Frontal cortex (tissue), 4 donors: ENCODE measurements around the gene PCAT6. TPM values are rescaled to one million over a fixed set of nuclear protein-coding genes. Genes with fewer than 3 reads are reported as not detected.
"Not testable (repeated sequence)": the region's sequence is repeated elsewhere in the genome, so short reads cannot be mapped to it uniquely, and the experiment has no call there.

ENCODE experiments used
- DNase-seq, 2 donors: peaks; one replicate each; pipeline ENCODE4 v3.0.0; 2012; ENCODE audit warnings: low spot score in 2 of 2
- FAIRE-seq: peaks from 2 replicates; lab custom pipeline; 2012; peaks lifted over from hg19 to GRCh38; lab: Jason Lieb, UNC
- total RNA-seq: library from RNA; depleted of rRNA; stranded (reverse); fragments of >200 nt; gene quantifications from one replicate; pipeline ENCODE4 v1.2.3, GENCODE V29; 2014
- donor health status: control.
- donor health status: control.
- donor health status: control.

Gene PCAT6
- total RNA-seq, 1 donor from 2014 or later = not detected

DNA sequence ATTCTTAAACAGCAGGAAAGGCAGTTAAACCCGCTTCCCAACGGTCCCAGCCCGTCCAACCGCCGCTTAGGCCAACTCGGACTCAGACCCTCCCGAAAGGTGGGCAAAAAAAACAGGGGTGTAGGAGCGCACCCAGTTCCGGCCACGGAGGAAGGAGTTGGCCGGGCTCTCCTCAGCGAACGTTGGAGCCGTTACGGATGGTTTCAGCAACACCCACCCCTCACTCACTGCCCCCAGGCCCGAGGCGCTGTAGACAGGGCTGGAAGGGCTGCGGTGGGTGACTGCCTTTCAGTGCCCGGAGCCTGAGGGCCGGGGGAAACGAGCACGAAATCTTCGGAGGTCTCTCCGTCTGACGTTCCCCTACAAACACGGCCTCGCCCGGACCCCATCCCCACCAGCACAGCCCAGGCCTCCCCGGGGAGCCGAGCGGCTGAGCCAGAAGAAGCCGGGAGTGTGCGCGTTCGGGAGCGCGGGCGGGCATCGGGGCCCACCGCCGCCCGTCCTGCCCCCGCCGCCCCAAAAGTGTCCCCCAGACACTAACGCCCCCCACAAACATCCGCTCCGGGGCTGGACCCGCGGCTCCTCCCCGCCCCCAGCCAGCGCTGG lies 3.8 kb upstream of the PCAT6 start:
- DNase-seq (peak; percentile 42 to 50), FAIRE-seq (no peak)

DNA sequence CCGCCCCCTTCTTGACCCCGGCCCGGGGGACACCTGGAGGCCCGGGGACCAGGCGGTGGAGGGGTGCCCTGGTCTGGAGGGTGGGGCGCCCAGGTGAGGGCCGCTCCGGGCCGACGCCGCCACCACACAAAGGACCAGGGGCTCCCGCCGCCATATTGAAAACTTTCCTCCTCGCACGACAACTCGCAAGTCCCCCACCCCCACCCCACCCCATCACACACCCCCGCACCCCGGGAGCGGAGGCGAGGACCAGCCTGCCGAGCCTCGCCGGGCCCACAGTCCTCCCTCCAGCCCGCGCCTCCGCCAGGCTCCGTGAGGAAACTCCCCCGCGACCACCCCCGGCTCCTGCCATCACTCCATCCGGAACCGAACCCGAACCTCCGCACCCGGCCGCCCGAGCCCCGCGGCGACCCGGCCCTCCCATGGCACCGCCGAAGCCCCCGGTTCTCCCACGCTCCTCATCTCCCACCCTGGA lies 3.3 kb upstream of the PCAT6 start:
- peak; percentile 65 to 67 for DNase-seq
- no peak for FAIRE-seq

GRCh38 chr1:202807926-202808757 lies 2.6 kb upstream of the PCAT6 start, which contains the start of gene KDM5B:
TSS of gene KDM5B (minus strand) at chr1:202808421. CDS start at chr1:202808305, 116 bp downstream.
- no peak for FAIRE-seq
- peak; percentile 72 to 80 for DNase-seq

DNA sequence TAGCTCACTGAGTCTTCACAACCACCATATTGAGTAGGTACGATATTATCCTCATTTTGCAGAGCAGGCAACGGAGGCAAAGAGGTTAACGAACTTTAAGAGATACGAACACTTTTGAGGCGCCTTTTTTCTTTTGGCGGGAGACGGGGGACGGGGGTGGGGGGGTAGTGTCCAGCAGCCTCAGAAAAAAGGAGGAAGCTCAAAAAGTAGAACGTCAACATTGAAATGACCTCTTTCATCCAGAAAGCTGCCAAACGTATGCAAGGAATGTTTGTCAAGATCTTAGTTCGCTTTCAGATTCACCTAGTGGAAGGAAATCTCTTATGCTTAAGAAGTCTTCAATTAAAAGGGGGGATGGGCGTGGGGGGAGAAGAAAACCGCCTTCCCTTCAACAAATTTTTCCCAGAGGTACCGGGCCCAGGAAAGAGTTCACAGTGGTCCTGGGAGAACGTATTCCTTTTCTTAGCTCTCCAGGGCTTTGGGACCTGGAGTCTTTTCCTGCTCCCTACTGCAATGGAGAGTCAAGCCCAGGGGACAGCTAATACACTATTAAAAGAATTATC lies 1.1 kb upstream of the PCAT6 start:
- DNase-seq (no peak), FAIRE-seq (no peak)

DNA sequence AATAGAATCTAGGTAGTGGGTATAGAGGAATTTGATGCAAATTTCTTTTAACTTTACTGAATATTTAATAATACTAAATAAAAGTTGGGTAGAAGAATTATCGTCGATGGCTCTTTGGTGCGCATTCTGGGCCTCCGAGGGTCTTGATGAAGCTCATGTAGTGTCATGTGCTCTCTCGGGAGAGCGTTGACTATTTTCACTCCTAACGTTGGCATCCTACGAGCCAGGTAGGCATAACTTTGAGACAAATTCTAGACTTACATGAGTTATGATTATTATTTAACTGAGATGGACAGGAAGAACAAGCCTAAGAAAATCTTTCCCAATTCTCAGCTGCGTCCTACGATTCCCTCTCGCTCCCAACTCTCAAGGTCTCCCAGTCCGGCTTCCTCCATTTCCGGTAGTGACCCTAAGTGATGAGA lies 550 bp upstream of the PCAT6 start:
- DNase-seq (no peak), FAIRE-seq (no peak)

GRCh38 chr1:202811296-202812175 lies 782 bp downstream of the PCAT6 start:
- DNase-seq (no peak), FAIRE-seq (no peak)

DNA sequence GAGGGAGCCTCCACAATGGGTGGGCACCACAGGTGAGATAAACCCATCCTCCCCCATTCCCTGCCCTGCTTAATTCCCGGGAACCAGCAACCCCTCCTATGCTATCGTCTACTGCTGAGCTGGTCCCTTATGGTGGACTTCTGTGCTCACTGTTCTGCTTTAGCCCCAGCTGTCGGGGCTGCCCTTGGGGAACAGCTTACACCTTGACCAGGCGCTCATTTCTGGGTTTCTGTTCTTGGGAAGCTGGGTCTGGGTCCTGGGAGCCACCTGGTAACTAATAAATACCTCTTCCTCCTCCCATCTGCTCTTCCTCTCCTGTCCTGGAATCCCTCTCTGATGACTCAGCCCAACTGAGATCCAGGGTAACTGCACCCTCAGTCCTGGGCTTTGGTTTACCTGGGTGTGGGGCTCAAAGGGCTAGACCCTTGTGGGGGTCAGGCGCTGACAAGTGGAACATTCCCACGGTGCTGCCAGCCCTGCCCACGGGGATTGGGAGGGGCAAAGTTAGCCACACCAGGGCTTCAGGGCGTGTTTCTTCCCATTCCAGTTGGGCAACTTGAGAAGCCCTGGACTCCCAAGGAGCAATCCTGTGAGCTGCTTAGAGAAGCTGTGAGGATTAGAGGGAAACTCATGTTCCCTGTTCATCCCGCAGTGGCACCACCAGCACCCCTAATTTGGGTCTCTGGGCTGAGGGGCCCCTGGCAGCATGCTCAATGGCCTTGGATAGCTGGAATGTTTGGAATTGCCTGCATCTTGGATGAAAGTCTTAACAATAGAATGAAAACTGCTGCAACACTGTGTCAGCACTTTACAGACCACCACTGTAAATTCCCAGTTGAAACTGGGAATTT lies 1.6 kb downstream of the PCAT6 start:
- FAIRE-seq (no peak), DNase-seq (no peak)

DNA sequence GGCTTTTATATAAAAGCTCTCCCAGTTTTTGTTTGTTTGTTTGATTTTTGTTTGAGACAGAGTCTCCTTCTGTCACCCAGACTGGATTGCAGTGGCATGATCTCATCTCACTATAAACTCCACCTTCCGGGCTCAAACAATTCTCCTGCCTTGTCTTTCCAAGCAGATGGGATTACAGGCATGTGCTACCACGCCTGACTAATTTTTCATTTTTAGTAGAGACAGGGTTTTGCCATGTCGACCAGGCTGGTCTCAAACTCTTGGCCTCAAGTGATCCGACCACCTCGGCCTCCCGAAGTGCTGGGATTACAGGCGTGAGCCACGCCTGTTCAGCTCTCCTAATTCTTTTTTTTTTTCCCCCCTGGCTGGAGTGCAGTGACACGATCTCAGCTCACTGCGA lies 4.4 kb downstream of the PCAT6 start:
- DNase-seq = no peak
- FAIRE-seq = no peak

DNA sequence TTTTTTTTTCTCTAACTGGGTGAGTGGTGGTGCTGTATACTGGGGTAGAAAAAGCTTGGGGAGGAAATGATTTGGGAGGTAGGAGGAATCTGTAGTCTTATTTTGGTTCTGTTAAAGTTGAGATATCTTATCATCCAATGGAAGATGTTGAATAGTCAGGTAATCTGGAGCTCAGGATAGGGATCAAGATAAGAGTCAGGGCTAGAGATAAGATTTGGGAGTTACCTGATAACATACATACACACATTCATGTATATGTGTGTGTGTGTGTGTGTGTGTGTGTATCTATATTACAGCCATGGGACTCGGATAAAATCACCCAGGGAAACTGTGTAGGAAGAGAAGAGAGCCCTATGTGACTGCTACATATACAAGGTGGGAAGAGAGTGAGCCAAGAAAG lies 8.1 kb downstream of the PCAT6 start:
- DNase-seq (no peak), FAIRE-seq (no peak)

DNA sequence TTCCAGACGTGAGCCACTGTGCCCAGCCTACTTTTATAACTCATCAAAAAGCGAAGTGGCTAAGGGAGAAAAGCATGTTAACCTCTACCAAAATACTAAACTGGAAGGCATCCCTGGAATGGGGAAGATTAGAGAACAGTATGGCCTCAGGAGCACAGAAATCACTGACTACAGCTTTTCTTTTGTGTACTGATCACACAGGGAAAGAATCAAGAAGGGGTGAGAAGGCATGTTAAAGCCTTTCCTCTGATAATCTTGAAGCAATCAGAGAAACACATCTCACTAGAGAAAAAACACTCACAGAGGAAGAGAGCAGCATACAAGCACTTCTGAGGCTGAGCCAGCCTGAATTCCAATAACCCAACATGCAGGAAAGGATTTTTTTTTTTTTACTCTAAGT lies 10.7 kb downstream of the PCAT6 start:
- FAIRE-seq (no peak), DNase-seq (no peak)

- no peak for DNase-seq
- no peak for FAIRE-seq
Measured at GRCh38 chr1:202825748-202826147, 15.0 kb downstream of the PCAT6 start.

GRCh38 chr1:202829223-202829622 lies 18.5 kb downstream of the PCAT6 start:
- FAIRE-seq, DNase-seq: not testable (repeated sequence)

DNA sequence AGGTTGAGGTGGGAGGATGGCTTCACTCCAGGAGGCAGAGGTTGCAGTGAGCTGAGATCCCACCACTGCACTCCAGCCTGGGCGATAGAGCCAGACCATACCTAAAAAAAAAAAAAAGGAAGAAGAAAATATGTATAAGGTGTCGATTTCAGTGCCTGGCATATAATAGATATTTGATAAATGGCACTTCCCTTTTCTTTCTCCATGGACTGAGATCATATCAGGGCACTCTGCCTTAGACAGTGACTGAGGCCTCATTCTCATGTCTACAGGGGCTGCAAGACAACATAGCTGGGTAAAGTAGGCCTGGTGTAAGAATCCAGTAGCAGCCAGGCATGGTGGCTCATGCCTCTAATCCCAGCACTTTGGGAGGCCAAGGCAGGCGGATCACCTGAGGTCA lies 21.2 kb downstream of the PCAT6 start:
- no peak for DNase-seq
- FAIRE-seq = no peak

DNA sequence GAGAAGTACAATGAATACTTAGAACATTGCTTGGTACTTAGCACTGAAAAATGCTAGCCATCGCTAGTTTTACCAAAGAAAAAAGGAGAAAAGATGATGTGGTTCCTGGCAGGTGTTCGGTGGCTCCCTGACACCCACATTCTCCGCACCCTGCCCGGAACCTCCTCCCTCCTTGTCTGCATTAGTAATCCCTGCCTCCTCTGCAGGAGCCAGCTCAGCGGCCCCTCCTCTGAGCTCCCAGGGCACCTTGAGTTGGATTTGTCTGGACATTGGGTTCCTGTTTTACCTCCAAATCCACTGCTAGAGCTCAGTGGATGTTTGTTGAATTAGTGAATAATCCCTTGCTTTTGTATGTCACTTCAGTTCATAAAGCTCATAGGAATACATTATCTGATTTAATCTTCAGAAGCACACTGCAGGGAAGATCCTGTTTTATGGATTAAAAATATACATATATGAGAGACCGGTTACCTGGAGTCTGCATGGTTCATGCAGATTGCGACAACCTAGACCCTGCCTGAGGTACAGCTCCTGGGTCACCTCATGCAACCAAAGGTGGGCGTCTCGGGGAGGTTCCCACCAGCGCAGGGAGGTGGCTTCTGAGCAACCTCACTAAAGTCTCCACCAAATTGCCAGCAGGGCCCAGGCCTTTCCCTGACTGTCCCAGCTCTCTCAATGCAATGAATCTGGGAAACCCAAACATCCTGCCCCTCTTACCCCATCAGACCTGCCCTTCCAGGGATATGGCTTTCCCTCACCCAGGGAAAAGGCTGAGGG lies 24.2 kb downstream of the PCAT6 start:
- DNase-seq (peak in 1 of 2 donors; percentile 33), FAIRE-seq (no peak)

DNA sequence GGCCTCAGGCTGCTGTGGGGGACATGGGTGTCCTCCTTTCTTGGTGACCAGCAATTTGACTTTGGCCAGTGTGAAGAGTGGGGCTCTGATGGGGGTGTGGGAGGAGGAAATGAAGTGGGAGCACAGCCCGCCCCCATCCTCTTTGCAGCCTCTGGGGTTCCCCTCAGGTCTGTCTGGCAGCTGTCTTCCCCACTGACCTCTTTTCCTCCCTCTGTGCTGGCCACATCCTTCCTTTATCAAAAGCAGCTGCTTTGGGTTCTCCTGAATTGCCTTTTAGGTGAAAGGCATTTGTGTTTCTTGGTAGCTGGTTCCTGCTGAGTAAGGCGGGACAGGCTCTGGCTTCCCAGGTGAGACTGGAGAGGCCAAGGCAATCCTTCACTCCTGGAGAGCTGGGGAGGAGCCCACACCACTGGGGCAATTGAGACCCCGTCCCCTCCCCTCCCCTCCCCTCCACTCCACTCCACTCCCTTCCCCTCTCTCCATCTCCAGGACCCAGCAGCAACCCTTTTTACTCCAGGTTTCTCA lies 24.9 kb downstream of the PCAT6 start:
- DNase-seq = no peak
- no peak for FAIRE-seq

DNA sequence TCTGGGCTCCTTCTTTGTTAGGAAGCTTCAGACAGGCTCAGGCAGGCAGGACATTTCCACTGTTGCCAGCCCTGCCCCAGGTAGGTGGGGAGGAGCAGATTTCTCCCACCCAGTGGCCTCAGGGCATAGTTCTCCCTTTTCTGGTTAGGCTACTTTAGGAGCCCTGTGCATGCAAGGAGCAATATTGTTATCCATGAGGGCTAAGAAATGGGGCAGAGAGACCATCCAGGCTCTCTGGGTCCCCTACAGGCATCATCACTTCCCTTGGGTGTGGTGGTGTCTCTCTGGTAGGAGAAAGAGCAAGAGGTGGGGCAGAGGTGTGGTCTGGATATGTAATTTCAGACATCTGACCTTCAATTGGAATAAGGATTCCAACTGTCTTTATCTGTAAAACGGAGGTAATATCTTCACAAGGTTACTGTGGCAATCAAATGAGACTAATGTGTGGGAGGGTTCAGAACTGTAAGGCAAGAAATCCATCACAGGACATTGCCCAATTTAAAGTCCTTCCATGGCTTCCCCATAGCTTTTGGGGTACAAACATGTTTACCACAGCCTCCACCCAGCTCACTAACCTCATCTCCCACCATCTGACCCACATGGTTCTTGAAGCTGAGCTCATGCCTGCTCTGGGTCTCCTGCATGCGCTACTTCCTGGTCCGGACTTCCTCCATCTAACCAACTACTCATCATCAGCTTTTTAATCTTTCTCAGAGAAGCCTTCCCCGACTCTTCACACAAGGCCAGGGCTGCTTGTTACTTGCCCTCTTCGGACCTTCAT lies 26.1 kb downstream of the PCAT6 start:
- DNase-seq (no peak), FAIRE-seq (no peak)

DNA sequence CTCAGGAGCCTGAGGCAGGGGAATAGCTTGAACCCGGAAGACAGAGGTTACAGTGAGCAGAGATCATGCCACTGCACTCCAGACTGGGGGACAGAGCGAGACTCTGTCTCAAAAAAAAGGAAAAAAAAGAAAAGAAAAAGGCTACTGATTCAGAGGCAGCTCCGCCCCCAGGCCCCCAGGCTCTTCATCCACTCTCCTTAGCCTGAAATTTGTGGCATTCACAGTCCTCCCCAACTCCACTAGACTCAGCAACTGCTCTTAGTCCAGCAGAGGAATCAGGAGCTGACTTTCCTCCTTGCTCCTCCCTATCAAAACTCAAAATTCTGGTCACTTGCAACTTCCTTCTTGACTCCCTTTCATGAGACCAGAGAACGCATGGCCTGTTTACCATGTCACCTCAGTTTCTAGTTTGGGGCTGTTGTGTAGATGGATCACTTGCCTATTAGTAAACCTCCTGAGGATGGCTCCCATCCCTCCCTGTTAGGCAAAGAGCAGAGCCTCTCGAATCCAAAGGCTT lies 27.1 kb downstream of the PCAT6 start:
- DNase-seq (no peak), FAIRE-seq (no peak)
